Upper lobe of right lung (tissue), 1 donor: ENCODE measurements around the gene DLG2. TPM values are rescaled to one million over a fixed set of nuclear protein-coding genes. Genes with fewer than 3 reads are reported as not detected.

Source experiments
- ATAC-seq: fragments of 200-7000 bp; cut with Tn5 transposase; one replicate; pipeline ENCODE4 v1.9.1; 2020; ENCODE audit warnings: mild to moderate bottlenecking, moderate library complexity
- DNase-seq: peaks from one replicate; pipeline ENCODE4 v3.0.0-alpha.2; 2020
- H3K27ac ChIP-seq: fragments of 200-600 bp; one replicate; pipeline ENCODE4 v1.8.0; 2022
- H3K27me3 ChIP-seq: fragments of 200-600 bp; one replicate; pipeline ENCODE4 v1.8.0; 2022; ENCODE audit warnings: mild to moderate bottlenecking
- H3K36me3 ChIP-seq: fragments of 200-600 bp; one replicate; pipeline ENCODE4 v1.8.0; 2022
- H3K4me1 ChIP-seq: fragments of 200-600 bp; one replicate; pipeline ENCODE4 v1.8.0; 2022
- H3K4me3 ChIP-seq: fragments of 200-600 bp; one replicate; pipeline ENCODE4 v1.8.0; 2022; ENCODE audit warnings: mild to moderate bottlenecking
- H3K9me3 ChIP-seq: fragments of 200-600 bp; one replicate; pipeline ENCODE4 v1.8.0; 2022
- CTCF ChIP-seq: fragments of 200-600 bp; IDR thresholded peaks from one replicate; pipeline ENCODE4 v1.8.0; 2022; ENCODE audit warnings: antibody characterized with exemption
- intact Hi-C: fragments of 100-400 bp; cut with DNase I; formaldehyde crosslinking; loops from one replicate; pipeline ENCODE4 v1.11.0; 2022
- total RNA-seq: library from RNA; stranded (reverse); fragmentation: NEBNext Ultra II Directional; extraction: Animal tissue kit (Norgen Biotek cat#: 25700); gene quantifications from one replicate; pipeline ENCODE4 v1.2.1, GENCODE V29; 2021
- donor health status: DM: no; HTN: yes; CAD: no; lungs with severe emphysema.

Gene DLG2
- total RNA-seq, 1 donor from 2014 or later: 9.7 TPM

GRCh38 chr11:84981301-84981700, 645.8 kb downstream of the DLG2 start:
- intact Hi-C loops: no loop called here
- DNase-seq: no peak

GRCh38 chr11:84969103-84969502, 658.0 kb downstream of the DLG2 start:
- no peaks in the 10 kb centered on the region for H3K9me3 ChIP-seq
- H3K4me3 ChIP-seq: no peak overlapping the region
- DNase-seq (no peak), ATAC-seq (no peak)
- H3K4me1 ChIP-seq: no peaks in the 10 kb centered on the region
- TF ChIP-seq CTCF: no peak
- intact Hi-C loops: no loop called here
- H3K27me3 ChIP-seq: no peaks in the 10 kb centered on the region
- no peaks in the 10 kb centered on the region for H3K36me3 ChIP-seq
- H3K27ac ChIP-seq: no peak overlapping the region

More at GRCh38 chr11:84981301-84981700, 645.8 kb downstream of the DLG2 start:
- no peak overlapping the region for H3K27ac ChIP-seq
- no peaks in the 10 kb centered on the region for H3K4me1 ChIP-seq
- H3K9me3 ChIP-seq: no peaks in the 10 kb centered on the region
- H3K36me3 ChIP-seq: no peaks in the 10 kb centered on the region
- H3K4me3 ChIP-seq: no peak overlapping the region
- H3K27me3 ChIP-seq: no peaks in the 10 kb centered on the region
- TF ChIP-seq CTCF: no peak
- ATAC-seq: no peak

- Histone ChIP-seq H3K4me1 (no peaks in the 10 kb centered on the region), H3K36me3 (no peaks in the 10 kb centered on the region), H3K27me3 (no peaks in the 10 kb centered on the region), H3K27ac (no peak overlapping the region), H3K9me3 (no peaks in the 10 kb centered on the region), H3K4me3 (no peak overlapping the region)
- no peak for ATAC-seq
- intact Hi-C loops: no loop called here
- no peak for DNase-seq
- no peak for TF ChIP-seq CTCF
Measured at GRCh38 chr11:84965484-84965883, 661.7 kb downstream of the DLG2 start.

- Histone ChIP-seq H3K4me1 (no peaks in the 10 kb centered on the region), H3K27me3 (no peaks in the 10 kb centered on the region), H3K9me3 (no peaks in the 10 kb centered on the region), H3K4me3 (no peak overlapping the region), H3K27ac (no peak overlapping the region), H3K36me3 (no peaks in the 10 kb centered on the region)
- no peak for TF ChIP-seq CTCF
- intact Hi-C loops: no loop called here
- DNase-seq (no peak), ATAC-seq (no peak)
Measured at GRCh38 chr11:84963240-84963639, 663.9 kb downstream of the DLG2 start.

- no peak for ATAC-seq
- no peaks in the 10 kb centered on the region for H3K36me3 ChIP-seq
- no peak for DNase-seq
- H3K9me3 ChIP-seq: no peaks in the 10 kb centered on the region
- no peak for TF ChIP-seq CTCF
- intact Hi-C loops: no loop called here
- no peak overlapping the region for H3K27ac ChIP-seq
- H3K4me1 ChIP-seq: no peaks in the 10 kb centered on the region
- no peak overlapping the region for H3K4me3 ChIP-seq
- H3K27me3 ChIP-seq: no peaks in the 10 kb centered on the region
Measured at GRCh38 chr11:84962018-84962417, 665.1 kb downstream of the DLG2 start.

- no peak for TF ChIP-seq CTCF
- Histone ChIP-seq H3K27ac (no peak overlapping the region), H3K4me1 (no peaks in the 10 kb centered on the region), H3K4me3 (no peak overlapping the region), H3K36me3 (no peaks in the 10 kb centered on the region), H3K9me3 (no peaks in the 10 kb centered on the region), H3K27me3 (no peaks in the 10 kb centered on the region)
- intact Hi-C loops: no loop called here
- DNase-seq (no peak), ATAC-seq (no peak)
Measured at GRCh38 chr11:84958295-84958694, 668.8 kb downstream of the DLG2 start.
